Measurements from ENCODE around the gene COL4A2. TPM values are rescaled to one million over a fixed set of nuclear protein-coding genes. Genes with fewer than 3 reads are reported as not detected.

The COL4A2 gene
- total RNA-seq, 1 donor from 2014 or later: 60.9 TPM

DNA sequence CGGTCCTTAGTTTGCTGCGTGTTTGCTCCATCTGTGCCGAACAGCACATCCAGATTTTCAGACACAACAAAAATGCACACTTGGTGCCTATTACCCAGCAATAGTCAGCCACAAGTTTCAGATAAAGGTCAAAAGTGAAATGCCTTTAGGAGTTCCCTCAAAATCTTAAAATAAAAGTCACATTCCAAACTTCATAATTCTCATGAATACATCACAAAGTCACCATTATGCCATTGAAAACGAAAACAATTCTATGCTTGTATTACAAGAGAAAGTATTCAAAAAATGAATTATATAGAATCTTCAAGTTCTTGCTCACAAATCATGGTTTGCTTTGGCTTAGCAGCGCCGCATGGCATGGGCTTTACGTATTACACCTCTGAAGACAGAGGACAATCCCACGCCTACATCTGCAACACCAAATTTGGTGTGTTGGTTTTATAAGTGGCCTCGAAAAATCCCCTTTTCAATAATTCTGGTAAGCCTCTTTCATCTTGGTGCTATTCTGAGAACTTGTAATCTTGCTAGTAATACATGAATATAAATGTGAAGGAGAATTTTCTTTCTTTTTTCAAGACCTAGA lies 26.8 kb upstream of the COL4A2 start:
- DNase-seq: no peak
- peaks cover 5% of the 10 kb centered on the region for H3K36me3 Mint-ChIP-seq (ENCODE audit: unreplicated experiment)
- H3K9me3 Mint-ChIP-seq (ENCODE audit: unreplicated experiment): peaks cover 2% of the 10 kb centered on the region
- H3K27me3 Mint-ChIP-seq (ENCODE audit: unreplicated experiment): peaks cover 2% of the 10 kb centered on the region
- H3K27ac Mint-ChIP-seq (ENCODE audit: unreplicated experiment): no peak overlapping the region
- H3K4me1 Mint-ChIP-seq (ENCODE audit: low read depth, unreplicated experiment): peaks cover 7% of the 10 kb centered on the region
- no peak overlapping the region for H3K4me3 Mint-ChIP-seq (ENCODE audit: unreplicated experiment)
- TF ChIP-seq, protein P1, sequence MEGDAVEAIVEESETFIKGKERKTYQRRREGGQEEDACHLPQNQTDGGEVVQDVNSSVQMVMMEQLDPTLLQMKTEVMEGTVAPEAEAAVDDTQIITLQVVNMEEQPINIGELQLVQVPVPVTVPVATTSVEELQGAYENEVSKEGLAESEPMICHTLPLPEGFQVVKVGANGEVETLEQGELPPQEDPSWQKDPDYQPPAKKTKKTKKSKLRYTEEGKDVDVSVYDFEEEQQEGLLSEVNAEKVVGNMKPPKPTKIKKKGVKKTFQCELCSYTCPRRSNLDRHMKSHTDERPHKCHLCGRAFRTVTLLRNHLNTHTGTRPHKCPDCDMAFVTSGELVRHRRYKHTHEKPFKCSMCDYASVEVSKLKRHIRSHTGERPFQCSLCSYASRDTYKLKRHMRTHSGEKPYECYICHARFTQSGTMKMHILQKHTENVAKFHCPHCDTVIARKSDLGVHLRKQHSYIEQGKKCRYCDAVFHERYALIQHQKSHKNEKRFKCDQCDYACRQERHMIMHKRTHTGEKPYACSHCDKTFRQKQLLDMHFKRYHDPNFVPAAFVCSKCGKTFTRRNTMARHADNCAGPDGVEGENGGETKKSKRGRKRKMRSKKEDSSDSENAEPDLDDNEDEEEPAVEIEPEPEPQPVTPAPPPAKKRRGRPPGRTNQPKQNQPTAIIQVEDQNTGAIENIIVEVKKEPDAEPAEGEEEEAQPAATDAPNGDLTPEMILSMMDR (IDR thresholded peaks at IDR 0.05; ENCODE audit: partially characterized antibody, unreplicated experiment): no peak

DNA sequence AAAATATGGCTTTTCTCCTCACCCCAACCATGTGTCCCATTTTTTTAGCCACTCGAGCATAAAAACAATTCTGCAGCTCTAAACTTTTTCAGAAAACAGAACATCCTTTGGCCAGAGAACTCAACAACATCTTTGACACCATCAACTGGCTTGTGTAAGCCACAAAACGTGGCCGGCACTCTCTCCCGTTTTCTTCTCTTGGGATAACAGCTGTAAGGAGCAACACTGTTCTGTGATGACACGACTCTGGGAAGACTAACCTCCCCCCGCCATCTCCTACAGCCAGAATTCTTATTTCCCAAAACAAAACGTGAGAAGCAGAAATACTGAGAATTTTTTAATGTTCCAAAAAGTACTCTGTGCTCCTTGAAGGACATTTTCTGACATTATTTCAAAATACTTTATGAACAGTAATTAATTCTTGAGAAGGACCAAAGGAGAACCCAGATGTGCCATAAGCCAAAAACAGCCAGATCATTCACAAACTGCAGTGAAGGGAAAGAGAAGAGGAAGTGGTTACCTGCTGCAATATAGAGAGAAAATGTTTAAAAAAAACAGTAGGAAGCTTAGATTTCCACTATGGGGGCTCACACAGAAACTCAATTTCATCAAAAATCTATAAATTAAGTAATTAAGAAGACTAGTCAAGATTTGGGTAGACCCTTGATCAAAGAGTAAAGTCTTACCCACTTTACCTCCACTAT lies 25.9 kb upstream of the COL4A2 start:
- no peak overlapping the region for H3K4me3 Mint-ChIP-seq (ENCODE audit: unreplicated experiment)
- peaks cover 2% of the 10 kb centered on the region for H3K9me3 Mint-ChIP-seq (ENCODE audit: unreplicated experiment)
- DNase-seq: no peak
- peaks cover 2% of the 10 kb centered on the region for H3K4me1 Mint-ChIP-seq (ENCODE audit: low read depth, unreplicated experiment)
- TF ChIP-seq, protein P1 (IDR thresholded peaks at IDR 0.05; ENCODE audit: partially characterized antibody, unreplicated experiment): no peak
- H3K27ac Mint-ChIP-seq (ENCODE audit: unreplicated experiment): no peak overlapping the region
- peaks cover 5% of the 10 kb centered on the region for H3K36me3 Mint-ChIP-seq (ENCODE audit: unreplicated experiment)
- peaks cover 2% of the 10 kb centered on the region for H3K27me3 Mint-ChIP-seq (ENCODE audit: unreplicated experiment)

DNA sequence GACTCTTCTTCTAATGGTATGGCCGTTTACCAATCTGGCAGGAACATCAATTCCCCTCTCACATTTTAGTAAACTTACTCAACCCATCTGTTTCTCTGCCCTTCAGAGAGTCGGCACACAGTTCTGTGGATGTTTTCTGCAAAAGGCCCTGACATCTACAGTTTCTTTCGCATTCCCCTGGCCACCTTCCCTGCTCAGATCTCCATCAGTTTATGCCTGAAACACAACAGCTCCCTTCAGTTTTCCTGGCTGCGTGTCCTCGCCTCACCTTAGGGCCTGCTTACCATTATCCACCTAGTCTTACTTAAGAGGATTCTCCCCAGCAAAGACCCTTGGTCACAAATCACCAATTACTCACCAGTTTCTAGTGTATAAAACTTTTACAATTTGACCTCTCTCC lies 25.3 kb upstream of the COL4A2 start:
- Mint-ChIP-seq H3K4me1 (ENCODE audit: low read depth, unreplicated experiment) (no peaks in the 10 kb centered on the region), H3K27ac (ENCODE audit: unreplicated experiment) (no peak overlapping the region), H3K27me3 (ENCODE audit: unreplicated experiment) (peaks cover 2% of the 10 kb centered on the region), H3K36me3 (ENCODE audit: unreplicated experiment) (peaks cover 5% of the 10 kb centered on the region), H3K9me3 (ENCODE audit: unreplicated experiment) (peaks cover 2% of the 10 kb centered on the region), H3K4me3 (ENCODE audit: unreplicated experiment) (no peak overlapping the region)
- no peak for DNase-seq
- TF ChIP-seq, protein P1 (IDR thresholded peaks at IDR 0.05; ENCODE audit: partially characterized antibody, unreplicated experiment): no peak

DNA sequence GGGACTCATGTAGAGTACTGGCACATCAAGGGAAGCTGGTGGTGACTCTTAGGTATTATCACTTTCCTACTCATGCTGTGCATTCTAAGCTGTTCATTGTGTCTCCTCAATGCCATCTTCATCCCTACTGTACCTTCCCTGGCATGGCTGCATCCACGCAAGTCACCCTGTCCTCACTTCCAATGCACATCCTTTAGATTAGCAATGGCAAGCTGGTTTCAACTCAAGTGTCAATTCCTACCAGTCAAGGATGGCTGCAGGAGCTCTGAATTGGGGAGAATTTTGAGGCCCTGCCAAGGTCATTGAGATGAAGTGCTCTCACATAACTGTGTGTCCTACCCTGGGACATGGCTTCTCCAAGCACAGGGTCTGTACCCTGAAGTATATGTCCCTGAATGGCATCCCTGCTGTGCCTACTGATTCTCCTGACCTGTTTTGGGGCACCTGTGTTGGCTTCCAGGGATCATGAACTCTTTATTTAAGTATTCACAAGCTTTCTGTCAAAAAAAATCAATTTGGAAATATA lies 24.7 kb upstream of the COL4A2 start:
- Mint-ChIP-seq H3K27me3 (ENCODE audit: unreplicated experiment) (peaks cover 5% of the 10 kb centered on the region), H3K4me1 (ENCODE audit: low read depth, unreplicated experiment) (no peaks in the 10 kb centered on the region)

More for the DNA sequence above, 24.7 kb upstream of the COL4A2 start:
- TF ChIP-seq, protein P1 (IDR thresholded peaks at IDR 0.05; ENCODE audit: partially characterized antibody, unreplicated experiment): no peak
- Mint-ChIP-seq H3K9me3 (ENCODE audit: unreplicated experiment) (peaks cover 8% of the 10 kb centered on the region), H3K27ac (ENCODE audit: unreplicated experiment) (no peak overlapping the region), H3K4me3 (ENCODE audit: unreplicated experiment) (no peak overlapping the region), H3K36me3 (ENCODE audit: unreplicated experiment) (peaks cover 5% of the 10 kb centered on the region)
- DNase-seq: no peak
